Muscle of leg (tissue), 11 donors: ENCODE data around the gene LEKR1. TPM values are rescaled to one million over a fixed set of nuclear protein-coding genes. Genes with fewer than 3 reads are reported as not detected.
"Not testable (repeated sequence)": the region's sequence is repeated elsewhere in the genome, so short reads cannot be mapped to it uniquely, and the experiment has no call there.

Source experiments
- DNase-seq: peaks from one replicate; pipeline ENCODE4 v3.0.0; 2013
- H3K27ac ChIP-seq: one replicate; pipeline ENCODE4 v1.5.1; 2013; ENCODE audit warnings: mild to moderate bottlenecking, low read length, control low read depth
- H3K27me3 ChIP-seq: one replicate; pipeline ENCODE4 v1.6.1; 2013; ENCODE audit warnings: low read length; ENCODE audit not compliant: control insufficient read depth, insufficient read depth
- H3K36me3 ChIP-seq: one replicate; pipeline ENCODE4 v1.6.1; 2013; ENCODE audit warnings: low read length; ENCODE audit not compliant: control insufficient read depth, insufficient read depth
- H3K4me1 ChIP-seq: one replicate; pipeline ENCODE4 v1.6.1; 2013; ENCODE audit warnings: low read length; ENCODE audit not compliant: control insufficient read depth, insufficient read depth
- H3K4me3 ChIP-seq: one replicate; pipeline ENCODE4 v1.5.1; 2013; ENCODE audit warnings: low read length, control low read depth
- H3K9me3 ChIP-seq: replicated peaks from 2 replicates; pipeline ENCODE4 v1.6.1; 2013; ENCODE audit warnings: low read depth, low read length; ENCODE audit not compliant: control insufficient read depth
- WGBS: methylation state at CpG from one replicate; pipeline ENCODE4 v1.1.5; 2013; ENCODE audit warnings: missing lambda C conversion rate; ENCODE audit not compliant: insufficient coverage; 5-methylcytosine and 5-hydroxymethylcytosine counted together
- polyA plus RNA-seq, 8 donors: library from polyadenylated mRNA; unstranded; fragments of 120-200 nt; gene quantifications; one replicate each; pipeline versions ENCODE4 v1.2.1 to v1.2.3, GENCODE V29; 2013; ENCODE audit warnings: inconsistent platforms in 1 of 8, low replicate concordance in 1 of 8; ENCODE audit not compliant: insufficient read length in 8 of 8, insufficient read depth in 1 of 8
- total RNA-seq: library from RNA; stranded (reverse); fragments of 120-200 nt; gene quantifications from one replicate; pipeline ENCODE4 v1.2.4, GENCODE V29; 2013

LEKR1 gene
- total and polyA plus RNA-seq, 9 donors = 0.15 to 1.5 (median 0.66) TPM

- no peaks in the 10 kb centered on the region for H3K27me3 ChIP-seq
- WGBS = no CpG with 5 or more reads among the region's 1 CpG
- no peaks in the 10 kb centered on the region for H3K36me3 ChIP-seq
- DNase-seq = no peak
- H3K27ac ChIP-seq = no peak overlapping the region
- no peaks in the 10 kb centered on the region for H3K4me1 ChIP-seq
- no peaks in the 10 kb centered on the region for H3K9me3 ChIP-seq
- no peak overlapping the region for H3K4me3 ChIP-seq
Observed at GRCh38 chr3:156867174-156867573, 41.0 kb downstream of the LEKR1 start.

GRCh38 chr3:156867920-156868319 is 41.8 kb downstream of the LEKR1 start:
- no CpG with 5 or more reads among the region's 3 CpGs for WGBS
- Histone ChIP-seq H3K36me3 (no peaks in the 10 kb centered on the region), H3K9me3 (no peaks in the 10 kb centered on the region), H3K4me1 (no peaks in the 10 kb centered on the region), H3K27me3 (no peaks in the 10 kb centered on the region), H3K4me3 (no peak overlapping the region), H3K27ac (no peak overlapping the region)
- no peak for DNase-seq

GRCh38 chr3:156873906-156874305 is 47.8 kb downstream of the LEKR1 start:
- DNase-seq = no peak
- WGBS = no CpG with 5 or more reads among the region's 1 CpG
- Histone ChIP-seq H3K27ac (no peak overlapping the region), H3K27me3 (no peaks in the 10 kb centered on the region), H3K4me1 (no peaks in the 10 kb centered on the region), H3K9me3 (peaks cover 12% of the 10 kb centered on the region), H3K4me3 (no peak overlapping the region), H3K36me3 (no peaks in the 10 kb centered on the region)

GRCh38 chr3:156879491-156879890 is 53.3 kb downstream of the LEKR1 start:
- not testable (repeated sequence) for H3K27me3 ChIP-seq, H3K36me3 ChIP-seq, H3K27ac ChIP-seq, H3K4me1 ChIP-seq, DNase-seq, H3K4me3 ChIP-seq
- WGBS = 92% methylated on average over 3 of the region's 3 CpGs
- peaks cover 21% of the 10 kb centered on the region for H3K9me3 ChIP-seq

DNA sequence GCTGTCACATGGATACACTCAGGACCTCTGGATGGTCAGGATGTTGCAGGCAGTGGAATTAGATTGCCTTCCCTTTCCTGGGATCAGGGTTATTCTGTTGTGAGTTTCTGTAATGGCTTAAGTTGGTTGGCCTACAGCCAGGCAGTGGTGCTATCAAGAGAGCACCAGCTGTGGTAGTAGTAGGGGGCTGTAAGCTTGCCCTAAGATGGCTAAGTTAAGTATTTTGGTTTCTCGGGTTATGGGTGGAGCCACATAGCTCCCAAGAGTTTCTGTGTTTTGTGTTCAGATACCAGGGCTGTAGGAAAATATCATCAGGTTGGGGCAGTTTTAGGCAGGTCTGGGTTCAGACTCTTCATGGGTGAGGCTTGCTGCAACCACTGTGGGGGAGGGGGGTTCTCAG is 59.6 kb downstream of the LEKR1 start:
- DNase-seq = no peak
- H3K9me3 ChIP-seq = peaks cover 2% of the 10 kb centered on the region
- H3K4me3 ChIP-seq = no peak overlapping the region
- WGBS = 69% methylated on average over 1 of the region's 1 CpG
- H3K36me3 ChIP-seq = no peaks in the 10 kb centered on the region
- H3K4me1 ChIP-seq = no peaks in the 10 kb centered on the region
- no peaks in the 10 kb centered on the region for H3K27me3 ChIP-seq
- no peak overlapping the region for H3K27ac ChIP-seq

DNA sequence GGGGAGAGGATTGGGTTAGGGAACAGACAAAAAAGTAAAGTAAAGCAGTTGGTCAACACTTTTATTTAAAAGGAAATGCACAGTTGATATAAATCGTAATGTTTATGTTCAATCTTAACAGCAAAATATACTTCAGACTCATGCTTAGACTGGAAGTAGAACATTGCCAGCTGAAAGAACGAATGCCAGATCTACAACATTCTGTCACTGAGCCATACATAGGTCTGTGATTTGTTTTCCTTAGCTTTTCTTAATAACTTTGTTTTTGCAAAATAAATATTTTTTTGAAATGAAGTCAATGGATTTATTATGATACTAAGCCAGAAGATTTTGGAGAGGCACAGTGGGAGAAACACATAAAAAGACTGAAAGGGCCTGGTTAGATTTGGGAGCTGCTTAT is 62.0 kb downstream of the LEKR1 start:
- H3K4me3 ChIP-seq = no peak overlapping the region
- no peaks in the 10 kb centered on the region for H3K27me3 ChIP-seq
- DNase-seq = no peak
- H3K9me3 ChIP-seq = peaks cover 2% of the 10 kb centered on the region
- no CpG with 5 or more reads among the region's 2 CpGs for WGBS
- H3K36me3 ChIP-seq = no peaks in the 10 kb centered on the region
- no peaks in the 10 kb centered on the region for H3K4me1 ChIP-seq
- no peak overlapping the region for H3K27ac ChIP-seq

- peaks cover 2% of the 10 kb centered on the region for H3K9me3 ChIP-seq
- no peaks in the 10 kb centered on the region for H3K27me3 ChIP-seq
- H3K27ac ChIP-seq = no peak overlapping the region
- 60% methylated on average over 1 of the region's 1 CpG for WGBS
- no peak overlapping the region for H3K4me3 ChIP-seq
- no peaks in the 10 kb centered on the region for H3K36me3 ChIP-seq
- no peaks in the 10 kb centered on the region for H3K4me1 ChIP-seq
- no peak for DNase-seq
Observed at GRCh38 chr3:156888576-156888975, 62.4 kb downstream of the LEKR1 start.

DNA sequence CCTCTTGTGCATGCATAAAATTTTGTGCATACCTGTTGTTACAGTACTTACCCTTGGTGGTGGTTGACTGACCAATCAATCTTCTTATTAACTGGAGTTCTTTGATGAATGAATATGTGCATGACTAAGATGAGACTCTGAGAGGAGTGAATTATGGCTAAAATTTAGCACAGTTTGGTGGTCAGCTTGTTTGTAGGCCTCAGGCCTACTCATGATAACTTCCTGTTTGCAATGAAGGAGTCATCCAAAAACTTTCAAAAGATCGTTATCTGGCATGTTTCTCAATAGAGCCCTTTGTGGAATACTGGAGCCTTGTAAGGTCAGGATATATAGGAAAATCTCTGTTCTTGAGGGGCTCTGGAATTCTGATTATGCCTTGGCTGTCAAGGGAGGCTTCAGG is 66.5 kb downstream of the LEKR1 start:
- H3K27me3 ChIP-seq = no peaks in the 10 kb centered on the region
- WGBS = no CpG with 5 or more reads among the region's 1 CpG
- no peaks in the 10 kb centered on the region for H3K4me1 ChIP-seq
- no peaks in the 10 kb centered on the region for H3K9me3 ChIP-seq
- DNase-seq = no peak
- no peak overlapping the region for H3K27ac ChIP-seq
- H3K36me3 ChIP-seq = no peaks in the 10 kb centered on the region
- H3K4me3 ChIP-seq = no peak overlapping the region

- not testable (repeated sequence) for H3K36me3 ChIP-seq, H3K4me1 ChIP-seq, H3K9me3 ChIP-seq, H3K4me3 ChIP-seq, DNase-seq, H3K27ac ChIP-seq, H3K27me3 ChIP-seq
- WGBS = no CpG with 5 or more reads among the region's 1 CpG
Observed at GRCh38 chr3:156895374-156895773, 69.2 kb downstream of the LEKR1 start.

- WGBS = 100% methylated on average over 1 of the region's 1 CpG
- H3K27ac ChIP-seq, H3K9me3 ChIP-seq, H3K4me3 ChIP-seq, H3K4me1 ChIP-seq, DNase-seq, H3K36me3 ChIP-seq, H3K27me3 ChIP-seq: not testable (repeated sequence)
Observed at GRCh38 chr3:156897851-156898250, 71.7 kb downstream of the LEKR1 start.

DNA sequence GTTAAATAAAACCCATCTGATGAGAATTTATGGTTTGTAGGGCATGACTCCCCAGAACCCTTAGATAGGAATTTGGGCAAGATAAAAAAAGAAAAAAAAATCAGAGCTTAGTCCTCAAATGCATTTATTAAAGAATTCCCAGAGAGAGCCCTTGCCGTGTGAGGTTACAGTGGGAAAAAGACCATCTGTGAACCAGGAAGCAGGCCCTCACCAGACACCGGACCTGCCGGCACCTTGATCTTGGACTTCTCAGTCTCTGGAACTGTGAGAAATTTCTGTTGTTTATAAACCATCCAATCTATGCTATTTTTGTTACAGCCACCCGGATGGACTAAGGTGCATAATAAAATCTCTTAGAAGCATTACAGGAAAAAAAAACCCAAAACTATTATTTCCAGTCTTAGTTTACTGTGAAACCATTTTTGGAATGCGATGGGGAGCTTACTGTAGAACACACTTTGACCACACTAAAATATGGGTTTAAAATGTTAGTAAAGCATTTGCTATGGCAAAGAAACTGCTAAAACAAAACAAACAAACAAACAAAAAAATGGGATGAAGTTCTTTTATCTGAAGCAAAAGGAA is 72.2 kb downstream of the LEKR1 start:
- Histone ChIP-seq H3K36me3 (no peaks in the 10 kb centered on the region), H3K27ac (no peak overlapping the region), H3K4me1 (no peaks in the 10 kb centered on the region), H3K4me3 (no peak overlapping the region), H3K9me3 (no peaks in the 10 kb centered on the region), H3K27me3 (no peaks in the 10 kb centered on the region)
- DNase-seq = no peak
- no CpG with 5 or more reads among the region's 5 CpGs for WGBS
